H9 (cell line): Measurements from ENCODE around the gene DHDDS. TPM values are rescaled to one million over a fixed set of nuclear protein-coding genes. Genes with fewer than 3 reads are reported as not detected.

Experiments used
- DNase-seq: peaks from one replicate; pipeline ENCODE4 v3.0.0-alpha.2; 2017
- H2AFZ ChIP-seq: one replicate; pipeline ENCODE4 v1.6.1; 2013; ENCODE audit warnings: mild to moderate bottlenecking, low read length, control low read depth, moderate library complexity
- H2AK5ac ChIP-seq: 2 replicates; pipeline ENCODE4 v1.6.1; 2013; ENCODE audit warnings: low read length, control low read depth, mixed read lengths; ENCODE audit not compliant: insufficient read length
- H2BK120ac ChIP-seq: one replicate; pipeline ENCODE4 v1.6.1; 2013; ENCODE audit warnings: low read depth, mild to moderate bottlenecking, low read length, control low read depth, inconsistent platforms; ENCODE audit not compliant: poor library complexity, severe bottlenecking
- H2BK12ac ChIP-seq: 2 replicates; pipeline ENCODE4 v1.6.1; 2013; ENCODE audit warnings: low read length, control low read depth, mixed read lengths, low read depth; ENCODE audit not compliant: insufficient read length
- H2BK15ac ChIP-seq: 2 replicates; pipeline ENCODE4 v1.6.1; 2013; ENCODE audit warnings: low read depth, low read length, control low read depth
- H2BK20ac ChIP-seq: one replicate; pipeline ENCODE4 v1.6.1; 2013; ENCODE audit warnings: low read depth, mild to moderate bottlenecking, low read length, control low read depth, inconsistent platforms; ENCODE audit not compliant: poor library complexity, severe bottlenecking
- H2BK5ac ChIP-seq: 2 replicates; pipeline ENCODE4 v1.6.1; 2013; ENCODE audit warnings: low read length, control low read depth, mixed read lengths; ENCODE audit not compliant: insufficient read length
- H3K14ac ChIP-seq: 2 replicates; pipeline ENCODE4 v1.6.1; 2013; ENCODE audit warnings: low read length, control low read depth; ENCODE audit not compliant: insufficient read depth
- H3K18ac ChIP-seq: 2 replicates; pipeline ENCODE4 v1.6.1; 2013; ENCODE audit warnings: low read depth, mild to moderate bottlenecking, mixed read lengths, low read length, control low read depth; ENCODE audit not compliant: insufficient read length
- H3K23ac ChIP-seq: 2 replicates; pipeline ENCODE4 v1.6.1; 2013; ENCODE audit warnings: low read length, control low read depth, mixed read lengths, low read depth; ENCODE audit not compliant: insufficient read length
- H3K23me2 ChIP-seq: 2 replicates; pipeline ENCODE4 v1.6.1; 2013; ENCODE audit warnings: low read depth, mild to moderate bottlenecking, mixed read lengths, low read length, control low read depth; ENCODE audit not compliant: insufficient read length, poor library complexity, severe bottlenecking
- H3K27ac ChIP-seq: 2 replicates; pipeline ENCODE4 v1.5.1; 2013; ENCODE audit warnings: low read length, control low read depth, mixed read lengths, low read depth; ENCODE audit not compliant: insufficient read length
- H3K27me3 ChIP-seq: 2 replicates; pipeline ENCODE4 v1.6.1; 2013; ENCODE audit warnings: low read length, control low read depth, inconsistent platforms; ENCODE audit not compliant: insufficient read depth
- H3K4ac ChIP-seq: 2 replicates; pipeline ENCODE4 v1.6.1; 2013; ENCODE audit warnings: low read depth, mild to moderate bottlenecking, control low read depth, inconsistent platforms, low read length, moderate library complexity
- H3K4me1 ChIP-seq: 2 replicates; pipeline ENCODE4 v1.6.1; 2013; ENCODE audit warnings: low read length, control low read depth, inconsistent platforms; ENCODE audit not compliant: insufficient read depth
- H3K4me2 ChIP-seq: 2 replicates; pipeline ENCODE4 v1.6.1; 2013; ENCODE audit warnings: low read length, control low read depth, mixed read lengths; ENCODE audit not compliant: insufficient read length, insufficient read depth
- H3K56ac ChIP-seq: 2 replicates; pipeline ENCODE4 v1.6.1; 2013; ENCODE audit warnings: low read depth, mild to moderate bottlenecking, mixed read lengths, low read length, control low read depth; ENCODE audit not compliant: insufficient read length
- H3K79me1 ChIP-seq: 2 replicates; pipeline ENCODE4 v1.6.1; 2013; ENCODE audit warnings: low read depth, mild to moderate bottlenecking, moderate library complexity, low read length, control low read depth, inconsistent platforms; ENCODE audit not compliant: insufficient read depth, poor library complexity, severe bottlenecking
- H3K79me2 ChIP-seq: 2 replicates; pipeline ENCODE4 v1.6.1; 2013; ENCODE audit warnings: low read length, control low read depth, inconsistent platforms; ENCODE audit not compliant: insufficient read depth
- H3K9ac ChIP-seq: 2 replicates; pipeline ENCODE4 v1.6.1; 2013; ENCODE audit warnings: low read length, control low read depth, mixed read lengths; ENCODE audit not compliant: insufficient read length; ENCODE audit errors: extremely low read depth
- H3K9me3 ChIP-seq: one replicate; pipeline ENCODE4 v1.6.1; 2013; ENCODE audit warnings: low read depth, low read length, inconsistent platforms; ENCODE audit not compliant: control insufficient read depth
- H3T11ph ChIP-seq: one replicate; pipeline ENCODE4 v1.6.1; 2013; ENCODE audit warnings: mild to moderate bottlenecking, low read length, control low read depth, inconsistent platforms
- H4K20me1 ChIP-seq: one replicate; pipeline ENCODE4 v1.6.1; 2013; ENCODE audit not compliant: control insufficient read depth, insufficient read length, insufficient read depth
- H4K5ac ChIP-seq: 2 replicates; pipeline ENCODE4 v1.6.1; 2013; ENCODE audit warnings: low read depth, mild to moderate bottlenecking, mixed read lengths, low read length, control low read depth; ENCODE audit not compliant: insufficient read length
- H4K8ac ChIP-seq: replicated peaks from 2 replicates; pipeline ENCODE4 v1.6.1; 2013; ENCODE audit warnings: low read length, control low read depth, mixed read lengths, low read depth; ENCODE audit not compliant: insufficient read length
- H4K91ac ChIP-seq: 2 replicates; pipeline ENCODE4 v1.6.1; 2013; ENCODE audit warnings: low read depth, mild to moderate bottlenecking, moderate library complexity, mixed read lengths, low read length, control low read depth; ENCODE audit not compliant: insufficient read length
- H3K27ac Mint-ChIP-seq, 3 experiments: 2 replicates in 2 of 3; 3 replicates in 1 of 3; pipeline ENCODE4 v1.8.0; 2020 to 2021; ENCODE audit warnings: mixed read lengths in 3 of 3, mild to moderate bottlenecking in 1 of 3, moderate library complexity in 1 of 3
- H3K27me3 Mint-ChIP-seq: 2 replicates; pipeline ENCODE4 v1.8.0; 2021; ENCODE audit warnings: low read depth, mild to moderate bottlenecking, moderate library complexity, mixed read lengths
- H3K36me3 Mint-ChIP-seq, 3 experiments: 2 replicates in 2 of 3; 3 replicates in 1 of 3; pipeline ENCODE4 v1.8.0; 2020 to 2021; ENCODE audit warnings: low read depth in 3 of 3, mixed read lengths in 3 of 3; ENCODE audit not compliant: insufficient read depth in 1 of 3
- H3K4me1 Mint-ChIP-seq, 2 experiments: 2 replicates each; pipeline ENCODE4 v1.8.0; 2020; ENCODE audit warnings: mixed read lengths in 2 of 2
- H3K4me3 Mint-ChIP-seq, 2 experiments: 2 replicates in 1 of 2; 3 replicates in 1 of 2; pipeline ENCODE4 v1.8.0; 2020 to 2021; ENCODE audit warnings: mild to moderate bottlenecking in 2 of 2, mixed read lengths in 2 of 2, moderate library complexity in 1 of 2
- H3K9me3 Mint-ChIP-seq, 2 experiments: 2 replicates in 1 of 2; 3 replicates in 1 of 2; pipeline ENCODE4 v1.8.0; 2020; ENCODE audit warnings: mild to moderate bottlenecking in 2 of 2, mixed read lengths in 2 of 2, moderate library complexity in 1 of 2
- CTCF ChIP-seq: fragments of 200-600 bp; sonication (generic); conservative IDR thresholded peaks from 3 replicates; pipeline ENCODE4 v1.8.0; 2021; ENCODE audit warnings: antibody characterized with exemption, mild to moderate bottlenecking
- WGBS: extraction: QIAGEN DNeasy Blood & Tissue Kit; methylation state at CpG from one replicate; pipeline ENCODE4 v1.1.7; 2013; ENCODE audit warnings: missing lambda C conversion rate, low lambda C conversion rate, mixed read lengths; ENCODE audit not compliant: insufficient read length; ENCODE audit errors: extremely low coverage; 5-methylcytosine and 5-hydroxymethylcytosine counted together
- total RNA-seq: library from RNA; stranded (reverse); gene quantifications from 2 replicates; pipeline ENCODE4 v1.2.1, GENCODE V29; 2021

DHDDS gene
- total RNA-seq, 1 experiment from 2014 or later, result 61.2 TPM

GRCh38 chr1:26498894-26499293, 66.8 kb downstream of the DHDDS start:
- H4K8ac ChIP-seq, result no peak overlapping the region
- H4K5ac ChIP-seq, result no peak overlapping the region
- Mint-ChIP-seq H3K36me3 (peaks cover 0 to 3% (median 0%) of the 10 kb centered on the region in 3 experiments; a peak in 1 of 7 replicates), H3K4me1 (peaks cover 0 to 6% of the 10 kb centered on the region in 2 experiments; a peak in 1 of 4 replicates), H3K9me3 (no peaks in the 10 kb centered on the region), H3K4me3 (no peak overlapping the region), H3K27me3 (no peaks in the 10 kb centered on the region; the same call in 1 of the 2 replicates), H3K27ac (no peak overlapping the region)
- no peak overlapping the region for H4K91ac ChIP-seq
- no peak overlapping the region for H2BK15ac ChIP-seq
- H2BK20ac ChIP-seq, result no peak overlapping the region
- no peak overlapping the region for H3T11ph ChIP-seq
- H3K18ac ChIP-seq, result no peak overlapping the region
- H3K27me3 ChIP-seq, result no peaks in the 10 kb centered on the region
- no peak overlapping the region for H3K14ac ChIP-seq
- H3K56ac ChIP-seq, result no peak overlapping the region
- H3K4ac ChIP-seq, result no peak overlapping the region
- H3K23me2 ChIP-seq, result peaks cover 6% of the 10 kb centered on the region
- no peak overlapping the region for H2BK12ac ChIP-seq
- no peak overlapping the region for H3K4me2 ChIP-seq
- H3K4me1 ChIP-seq, result no peaks in the 10 kb centered on the region
- DNase-seq, result no peak
- H3K9ac ChIP-seq, result no peak overlapping the region
- no peak for TF ChIP-seq CTCF
- no peak overlapping the region for H3K27ac ChIP-seq
- no peak overlapping the region for H3K23ac ChIP-seq
- H2AK5ac ChIP-seq, result no peak overlapping the region
- WGBS, result no CpG with 5 or more reads among the region's 7 CpGs
- no peaks in the 10 kb centered on the region for H4K20me1 ChIP-seq
- no peak overlapping the region for H2AFZ ChIP-seq
- no peak overlapping the region for H2BK5ac ChIP-seq
- H3K79me2 ChIP-seq, result no peaks in the 10 kb centered on the region
- no peaks in the 10 kb centered on the region for H3K9me3 ChIP-seq
- no peak overlapping the region for H2BK120ac ChIP-seq
- no peaks in the 10 kb centered on the region for H3K79me1 ChIP-seq
